Progenitor cell of endocrine pancreas (in vitro differentiated cells): Measurements from ENCODE around the gene PLA2R1. TPM values are rescaled to one million over a fixed set of nuclear protein-coding genes. Genes with fewer than 3 reads are reported as not detected.
"Not testable (repeated sequence)": the region's sequence is repeated elsewhere in the genome, so short reads cannot be mapped to it uniquely, and the experiment has no call there.

ENCODE experiments used
- DNase-seq: peaks from one replicate; pipeline ENCODE4 v3.0.0; 2021; ENCODE audit warnings: low spot score; ENCODE audit not compliant: unreplicated experiment
- H3K27ac Mint-ChIP-seq: 2 replicates; pipeline ENCODE4 v1.8.0; 2021; ENCODE audit warnings: mild to moderate bottlenecking, moderate library complexity, mixed read lengths
- H3K27me3 Mint-ChIP-seq: 2 replicates; pipeline ENCODE4 v1.8.0; 2021; ENCODE audit warnings: mixed read lengths
- H3K36me3 Mint-ChIP-seq: 2 replicates; pipeline ENCODE4 v1.8.0; 2022; ENCODE audit warnings: mixed read lengths; ENCODE audit not compliant: insufficient read depth
- H3K4me1 Mint-ChIP-seq: 2 replicates; pipeline ENCODE4 v1.8.0; 2021; ENCODE audit warnings: low read depth, mixed read lengths
- H3K4me3 Mint-ChIP-seq: 2 replicates; pipeline ENCODE4 v1.8.0; 2021; ENCODE audit warnings: low read depth, mild to moderate bottlenecking, moderate library complexity, mixed read lengths
- H3K9me3 Mint-ChIP-seq: 2 replicates; pipeline ENCODE4 v1.8.0; 2021; ENCODE audit warnings: low read depth, mixed read lengths
- CTCF ChIP-seq: fragments of 200-600 bp; sonication (generic); IDR thresholded peaks from one replicate; pipeline ENCODE4 v1.5.0; 2021; ENCODE audit warnings: antibody characterized with exemption, mild to moderate bottlenecking; ENCODE audit not compliant: unreplicated experiment
- total RNA-seq: library from RNA; stranded (reverse); gene quantifications from 2 replicates; pipeline ENCODE4 v1.2.1, GENCODE V29; 2021

The PLA2R1 gene
- total RNA-seq, 1 donor from 2014 or later = 1.3 TPM

GRCh38 chr2:159976527-159977160 lies 85.8 kb downstream of the PLA2R1 start:
- Mint-ChIP-seq H3K27ac (no peak overlapping the region), H3K4me1 (no peaks in the 10 kb centered on the region), H3K4me3 (no peak overlapping the region), H3K36me3 (no peaks in the 10 kb centered on the region), H3K9me3 (no peaks in the 10 kb centered on the region), H3K27me3 (no peaks in the 10 kb centered on the region)
- TF ChIP-seq CTCF = no peak
- DNase-seq = no peak

GRCh38 chr2:159973325-159973724 lies 89.1 kb downstream of the PLA2R1 start:
- no peak for TF ChIP-seq CTCF
- H3K36me3 Mint-ChIP-seq = no peaks in the 10 kb centered on the region
- no peaks in the 10 kb centered on the region for H3K27me3 Mint-ChIP-seq
- DNase-seq = no peak
- no peak overlapping the region for H3K4me3 Mint-ChIP-seq
- no peak overlapping the region for H3K27ac Mint-ChIP-seq
- H3K4me1 Mint-ChIP-seq = no peaks in the 10 kb centered on the region
- no peaks in the 10 kb centered on the region for H3K9me3 Mint-ChIP-seq

- DNase-seq = no peak
- H3K36me3 Mint-ChIP-seq = no peaks in the 10 kb centered on the region
- no peak for TF ChIP-seq CTCF
- H3K27ac Mint-ChIP-seq = no peak overlapping the region
- H3K4me3 Mint-ChIP-seq = no peak overlapping the region
- no peaks in the 10 kb centered on the region for H3K4me1 Mint-ChIP-seq
- no peaks in the 10 kb centered on the region for H3K27me3 Mint-ChIP-seq
- H3K9me3 Mint-ChIP-seq = no peaks in the 10 kb centered on the region
Observed at GRCh38 chr2:159971365-159972152, 90.9 kb downstream of the PLA2R1 start.

GRCh38 chr2:159970548-159970947 lies 91.9 kb downstream of the PLA2R1 start:
- not testable (repeated sequence) for DNase-seq, H3K27ac Mint-ChIP-seq, H3K9me3 Mint-ChIP-seq, H3K4me1 Mint-ChIP-seq, H3K4me3 Mint-ChIP-seq, H3K27me3 Mint-ChIP-seq, H3K36me3 Mint-ChIP-seq

GRCh38 chr2:159968279-159968900 lies 94.0 kb downstream of the PLA2R1 start:
- Mint-ChIP-seq H3K9me3 (no peaks in the 10 kb centered on the region), H3K27ac (no peak overlapping the region), H3K4me3 (no peak overlapping the region), H3K27me3 (peaks cover 3% of the 10 kb centered on the region), H3K36me3 (no peaks in the 10 kb centered on the region), H3K4me1 (no peaks in the 10 kb centered on the region)
- peak; percentile 10 for DNase-seq
- TF ChIP-seq CTCF = peak; percentile 76
